NCI-H460 (cell line): Measurements from ENCODE around the gene TFAP2A. TPM values are rescaled to one million over a fixed set of nuclear protein-coding genes. Genes with fewer than 3 reads are reported as not detected.

Source experiments
- DNase-seq: peaks from one replicate; pipeline ENCODE4 v3.0.0-alpha.2; 2016; ENCODE audit warnings: low read depth; ENCODE audit errors: extremely low read depth
- total RNA-seq: library from RNA; depleted of rRNA; stranded (reverse); fragments of >200 nt; shearing (Covaris generic); gene quantifications from 2 replicates; pipeline ENCODE4 v1.2.3, GENCODE V29; 2014

TFAP2A gene
- total RNA-seq, 1 experiment from 2014 or later = 14.2 TPM

DNA sequence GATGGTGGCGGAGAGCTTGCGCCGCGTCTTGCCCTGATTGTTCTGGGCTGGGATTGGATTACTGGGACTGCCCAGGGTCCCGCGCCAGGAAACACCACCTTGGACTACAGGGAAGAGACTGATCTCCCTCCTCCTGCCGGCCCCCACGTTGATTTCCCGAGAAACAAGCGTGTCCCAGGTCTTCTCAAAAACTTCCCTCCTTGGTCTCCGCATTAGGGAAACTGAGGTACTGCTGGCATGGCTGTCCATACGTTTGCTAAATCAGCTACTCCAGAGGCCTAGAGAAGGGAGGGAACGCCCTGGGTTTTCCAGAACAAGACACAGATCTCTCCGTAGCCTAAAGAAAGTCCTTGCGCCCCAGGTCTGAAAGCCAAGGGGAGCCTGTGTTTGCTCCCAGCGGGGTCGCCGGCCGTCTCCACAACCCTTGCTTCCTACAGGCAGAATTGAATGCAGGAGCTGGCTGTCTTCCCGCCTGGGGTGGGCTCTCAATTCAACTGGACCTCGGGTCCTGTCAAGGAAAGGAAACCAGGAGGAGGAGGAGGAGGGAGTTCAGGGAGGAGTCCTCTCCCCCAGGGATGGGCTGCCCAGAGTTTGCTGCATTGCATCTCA is 29.2 kb downstream of the TFAP2A start:
- no peak for DNase-seq

GRCh38 chr6:10384610-10385523 is 30.0 kb downstream of the TFAP2A start:
- no peak for DNase-seq

DNA sequence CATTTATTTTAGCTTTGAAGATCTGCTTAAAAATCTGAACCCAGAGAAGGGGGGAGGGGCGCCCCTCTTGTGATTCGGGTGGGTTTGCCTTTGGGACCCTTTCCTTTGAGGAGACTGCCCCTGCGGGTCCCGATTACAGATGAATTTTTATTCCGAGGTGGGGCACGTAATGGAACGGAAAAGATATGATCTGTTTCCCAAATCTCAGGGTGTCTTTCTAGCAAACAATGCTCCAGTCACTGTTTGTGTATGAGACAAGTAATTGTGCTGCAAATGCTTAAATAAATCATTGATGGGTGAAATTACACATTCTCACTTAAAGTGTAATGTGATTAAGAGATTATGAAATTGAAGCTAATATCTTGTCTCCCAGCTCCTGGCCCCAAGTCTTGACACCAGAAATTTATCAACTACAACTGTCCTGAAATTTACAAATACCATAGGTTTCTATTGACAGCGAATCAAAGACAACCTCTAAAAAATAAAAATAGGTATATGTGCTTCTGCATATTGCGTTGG is 30.7 kb downstream of the TFAP2A start:
- no peak for DNase-seq

- peak; percentile 44 for DNase-seq
Observed at GRCh38 chr6:10383331-10384090, 31.4 kb downstream of the TFAP2A start.

- no peak for DNase-seq
Observed at GRCh38 chr6:10382728-10383330, 32.0 kb downstream of the TFAP2A start.

DNA sequence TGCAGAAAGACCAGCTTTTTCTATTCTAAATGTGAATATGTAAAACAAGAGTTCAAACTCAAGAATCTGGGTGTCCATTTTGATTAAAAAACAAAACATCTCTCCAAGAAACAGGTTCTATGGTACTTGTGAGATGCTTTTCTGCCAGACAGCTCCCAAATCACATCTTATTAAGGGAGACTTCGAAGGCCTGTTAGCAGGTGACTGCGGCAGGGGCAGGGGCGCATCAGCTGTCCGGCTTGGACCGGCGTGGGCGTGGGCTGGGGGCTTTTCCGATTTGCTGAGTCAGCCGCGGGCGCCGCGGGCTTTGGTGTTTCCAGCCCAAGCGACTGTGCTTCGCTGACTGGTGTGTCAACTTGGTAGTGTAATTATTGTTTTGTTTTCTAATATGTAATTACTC is 32.6 kb downstream of the TFAP2A start:
- no peak for DNase-seq

GRCh38 chr6:10381830-10382208 is 33.1 kb downstream of the TFAP2A start:
- no peak for DNase-seq

- no peak for DNase-seq
Observed at GRCh38 chr6:10381133-10381829, 33.6 kb downstream of the TFAP2A start.

- DNase-seq = no peak
Observed at GRCh38 chr6:10375391-10375969, 39.4 kb downstream of the TFAP2A start.

- no peak for DNase-seq
Observed at GRCh38 chr6:10373642-10374359, 41.1 kb downstream of the TFAP2A start.

DNA sequence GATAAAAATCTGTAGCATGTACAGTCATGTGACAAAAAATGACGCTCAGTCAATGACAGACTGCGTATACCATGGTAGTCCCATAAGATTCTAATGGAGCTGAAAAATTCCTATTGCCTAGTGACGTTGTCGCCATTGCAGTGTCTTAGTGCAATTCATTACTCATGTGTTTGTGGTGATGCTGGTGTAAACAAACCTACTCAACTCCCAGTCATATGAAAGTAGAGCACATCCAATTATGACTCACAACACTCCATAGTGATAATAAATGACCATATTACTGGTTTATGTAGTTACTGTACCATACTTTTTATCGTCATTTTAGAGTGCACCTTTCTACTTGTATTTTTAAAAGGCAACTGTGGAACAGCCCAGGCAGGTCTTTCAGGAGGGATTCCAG is 45.0 kb downstream of the TFAP2A start:
- DNase-seq = peak; percentile 81

- no peak for DNase-seq
Observed at GRCh38 chr6:10368861-10369260, 46.0 kb downstream of the TFAP2A start.

- DNase-seq = no peak
Observed at GRCh38 chr6:10363911-10364310, 51.0 kb downstream of the TFAP2A start.

GRCh38 chr6:10362300-10362699 is 52.6 kb downstream of the TFAP2A start:
- DNase-seq = no peak

DNA sequence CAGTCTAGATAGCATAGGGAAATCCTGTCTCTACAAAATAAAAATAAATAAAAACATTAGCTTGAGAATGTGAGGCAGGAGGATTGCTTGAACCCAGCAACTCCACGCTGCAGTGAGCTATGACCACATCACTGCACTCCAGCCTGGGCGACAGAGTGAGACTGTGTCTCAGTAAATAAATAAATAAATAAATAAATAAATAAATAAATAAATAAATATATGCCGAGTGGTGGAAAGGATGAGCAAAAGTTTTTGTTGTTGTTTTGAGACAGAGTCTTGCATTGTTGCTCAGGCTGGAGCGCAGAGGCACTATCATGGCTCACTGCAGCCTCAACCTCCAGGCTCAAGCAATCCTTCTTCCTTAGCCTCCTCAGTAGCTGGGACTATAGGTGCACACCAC is 53.4 kb downstream of the TFAP2A start:
- no peak for DNase-seq

GRCh38 chr6:10359581-10359980 is 55.3 kb downstream of the TFAP2A start:
- no peak for DNase-seq

GRCh38 chr6:10355115-10355702 is 59.7 kb downstream of the TFAP2A start:
- no peak for DNase-seq

GRCh38 chr6:10351791-10352190 is 63.1 kb downstream of the TFAP2A start:
- DNase-seq = no peak

DNA sequence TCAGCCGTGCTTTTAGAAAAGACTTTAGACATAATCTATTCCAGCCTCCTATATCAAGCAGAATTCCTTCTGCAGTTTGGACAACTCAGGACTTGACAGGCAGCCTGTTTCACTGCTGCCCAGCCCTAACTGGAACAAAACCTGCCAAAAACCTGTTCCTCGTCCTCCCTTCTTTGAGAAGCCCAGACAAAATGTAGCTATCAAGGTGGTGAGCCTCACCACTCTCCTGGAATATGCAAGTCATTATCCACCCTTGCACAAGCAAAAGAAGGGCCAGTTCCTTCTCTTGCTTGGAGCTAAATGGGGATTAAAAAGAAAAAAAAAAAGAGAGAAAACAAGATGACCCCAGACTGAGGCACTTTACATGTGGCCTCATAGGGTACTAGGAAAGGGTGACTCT is 64.2 kb downstream of the TFAP2A start:
- no peak for DNase-seq
